Measurements from ENCODE around the gene SPNS1. TPM values are rescaled to one million over a fixed set of nuclear protein-coding genes. Genes with fewer than 3 reads are reported as not detected.

The SPNS1 gene
- total RNA-seq, 1 experiment from 2014 or later: 79.1 TPM

GRCh38 chr16:28981517-28981916, 6.9 kb downstream of the SPNS1 start:
- in situ Hi-C loops (cut with HindIII; ENCODE audit: low pct_unique_long_range_greater_than_20kb, low sequenced_read_pairs) (no loop called here), intact Hi-C loops (cut with micrococcal nuclease; ENCODE audit: unreplicated experiment) (no loop called here)
- H3K27me3 ChIP-seq (ENCODE audit: control insufficient read depth, insufficient read depth, low read length): no peaks in the 10 kb centered on the region
- no peak overlapping the region for H3K27ac ChIP-seq (ENCODE audit: low read length)
- ChIA-PET POLR2A (no interaction called here), CTCF (interaction anchor here (0.7 kb wide), 1 partner anchor 47 kb away, joined by 3 read pairs; no protein-coding TSS in a partner anchor)
- ATAC-seq (peak; percentile 49; the same call in 1 of the 2 replicates), DNase-seq (ENCODE audit: low read depth, low spot score) (peak; percentile 17)
- H3K9me3 ChIP-seq (ENCODE audit: control insufficient read depth, insufficient read depth, low read depth, low read length): no peaks in the 10 kb centered on the region
- H3K4me3 ChIP-seq (ENCODE audit: low read depth in 2 of 2, low read length in 2 of 2): no peak overlapping the region
- no peaks in the 10 kb centered on the region for H3K36me3 ChIP-seq (ENCODE audit: control insufficient read depth, insufficient read depth, low read length)
- no TSS peak for BruUV-seq (replicated peaks)
- no peaks in the 10 kb centered on the region for H3K4me1 ChIP-seq (ENCODE audit: control insufficient read depth, insufficient read depth, low read length)
- TF ChIP-seq CTCF (IDR thresholded peaks at IDR 0.05): peak; percentile 96
- TF ChIP-seq TCF7L2 (IDR thresholded peaks at IDR 0.05; ENCODE audit: low read depth, low read length): no peak

GRCh38 chr16:28982418-28982817, 7.8 kb downstream of the SPNS1 start:
- no TSS peak for BruUV-seq (replicated peaks)
- no peaks in the 10 kb centered on the region for H3K4me1 ChIP-seq (ENCODE audit: control insufficient read depth, insufficient read depth, low read length)
- H3K4me3 ChIP-seq (ENCODE audit: low read depth in 2 of 2, low read length in 2 of 2): no peak overlapping the region
- H3K27ac ChIP-seq (ENCODE audit: low read length): no peak overlapping the region
- no peak for DNase-seq (ENCODE audit: low read depth, low spot score)
- H3K27me3 ChIP-seq (ENCODE audit: control insufficient read depth, insufficient read depth, low read length): no peaks in the 10 kb centered on the region
- in situ Hi-C loops (cut with HindIII; ENCODE audit: low pct_unique_long_range_greater_than_20kb, low sequenced_read_pairs) (no loop called here), intact Hi-C loops (cut with micrococcal nuclease; ENCODE audit: unreplicated experiment) (no loop called here)
- H3K36me3 ChIP-seq (ENCODE audit: control insufficient read depth, insufficient read depth, low read length): no peaks in the 10 kb centered on the region
- no peaks in the 10 kb centered on the region for H3K9me3 ChIP-seq (ENCODE audit: control insufficient read depth, insufficient read depth, low read depth, low read length)
- ATAC-seq: no peak
- POLR2A ChIA-PET: no interaction called here
- no peak for TF ChIP-seq CTCF (IDR thresholded peaks at IDR 0.05)
- TF ChIP-seq TCF7L2 (IDR thresholded peaks at IDR 0.05; ENCODE audit: low read depth, low read length): no peak
- TF ChIP-seq POLR2AphosphoS5 (IDR thresholded peaks at IDR 0.05; ENCODE audit: low read depth, low read length): no peak
- TF ChIP-seq REST (IDR thresholded peaks at IDR 0.05; ENCODE audit: insufficient read depth in 1 of 2, low read depth in 2 of 2, low read length in 1 of 2): no peak
- TF ChIP-seq SIN3A (IDR thresholded peaks at IDR 0.05; ENCODE audit: borderline replicate concordance, insufficient read depth, low read depth, low read length): no peak
- CTCF ChIA-PET: interaction anchor here (0.5 to 0.6 kb wide), 2 partner anchors 16 to 124 kb away, joined by 3 read pairs; no protein-coding TSS in a partner anchor
